Heart right ventricle (tissue), 16 donors: ENCODE data around the gene CDC45. TPM values are rescaled to one million over a fixed set of nuclear protein-coding genes. Genes with fewer than 3 reads are reported as not detected.

Experiments
- ATAC-seq, 8 donors: fragments of 200-7000 bp; cut with Tn5 transposase; one replicate each; pipeline ENCODE4 v1.9.1; 2020; ENCODE audit warnings: mild to moderate bottlenecking in 8 of 8, moderate library complexity in 8 of 8, moderate number of reproducible peaks in 1 of 8
- DNase-seq, 2 donors: peaks; one replicate each; pipeline ENCODE4 v3.0.0-alpha.2; 2020
- H3K27ac ChIP-seq, 10 donors: fragments of 200-600 bp; sonication (generic) in 2 of 10; one replicate each; pipeline versions ENCODE4 v1.5.0 to v1.8.0; 2020 to 2022; ENCODE audit warnings: mild to moderate bottlenecking in 3 of 10
- H3K27me3 ChIP-seq, 7 donors: fragments of 200-600 bp; one replicate each; pipeline ENCODE4 v1.8.0; 2021 to 2022; ENCODE audit warnings: mild to moderate bottlenecking in 2 of 7
- H3K36me3 ChIP-seq, 9 donors: fragments of 200-600 bp; sonication (generic) in 1 of 9; one replicate each; pipeline versions ENCODE4 v1.5.0 to v1.8.0; 2020 to 2022; ENCODE audit warnings: mild to moderate bottlenecking in 2 of 9
- H3K4me1 ChIP-seq, 9 donors: fragments of 200-600 bp; sonication (generic) in 1 of 9; one replicate each; pipeline versions ENCODE4 v1.5.0 to v1.8.0; 2020 to 2022; ENCODE audit warnings: mild to moderate bottlenecking in 4 of 9
- H3K4me3 ChIP-seq, 10 donors: fragments of 200-600 bp; sonication (generic) in 2 of 10; one replicate each; pipeline versions ENCODE4 v1.5.0 to v1.8.0; 2020 to 2022; ENCODE audit warnings: mild to moderate bottlenecking in 7 of 10, moderate library complexity in 2 of 10
- H3K9me3 ChIP-seq, 11 donors: fragments of 200-600 bp in 10 of 11; sonication (generic) in 2 of 11; one replicate each; pipeline versions ENCODE4 v1.5.0 to v1.8.0; 2013 to 2022; ENCODE audit warnings: mild to moderate bottlenecking in 2 of 11, control low read depth in 1 of 11, moderate library complexity in 1 of 11
- WGBS, 2 donors: extraction: QIAGEN DNeasy Blood & Tissue Kit; methylation state at CpG; one replicate each; pipeline ENCODE4 v1.1.7; 2013; ENCODE audit warnings: inconsistent platforms in 1 of 2; 5-methylcytosine and 5-hydroxymethylcytosine counted together
- intact Hi-C, 10 donors: fragments of 100-400 bp; cut with DNase I; formaldehyde crosslinking; loops; one replicate each; pipeline versions ENCODE4 v1.11.1 to v1.14.2; 2022
- polyA plus RNA-seq, 2 donors: library from polyadenylated mRNA; stranded (reverse); fragments of 200-250 nt; gene quantifications; one replicate each; pipeline ENCODE4 v1.2.3, GENCODE V29; 2013
- total RNA-seq, 10 donors: library from RNA; stranded (reverse); fragmentation: NEBNext Ultra II Directional in 3 of 10; extraction: Animal tissue kit (Norgen Biotek cat#: 25700) in 3 of 10; gene quantifications; one replicate each; pipeline versions ENCODE4 v1.2.1 to v1.2.4, GENCODE V29; 2021 to 2023
- TF ChIP-seq, protein P1 (sequence below), 9 donors: fragments of 200-600 bp; sonication (generic) in 2 of 9; IDR thresholded peaks; one replicate each; pipeline versions ENCODE4 v1.5.0 to v1.8.0; 2021 to 2022; ENCODE audit warnings: antibody characterized with exemption in 9 of 9, mild to moderate bottlenecking in 5 of 9, moderate library complexity in 1 of 9
- donor health status: Arrhythmogenic right ventricular cardiomyopathy.
- donor health status: ischemic (EF 13 %, LVEDD 7.1; RV severe dilation, severe dysfunction).
- donor health status: healthy with polysubstance abuse.
- donor health status: DM: no; HTN: yes; CAD: no.
- donor health status: DM: no; HTN: no; CAD: no.
- donor health status: ischemic (EF 25% LVEDD 6.9; RV normal size, moderate dysfunction).
- donor health status: ischemic (EF 25% LVEDD 5.7; RV mildly dilated, moderate dysfunction).
- donor health status: healthy.
- donor health status: DM: yes; HTN: yes; CAD: no.
- donor health status: Ischemic cardiomyopathy.
- donor health status: ischemic (EF 35%, LVEDD 5.7; RV mildly dilated, moderate dysfunction).
- donor health status: nonischemic (EF 11% LVEDD 7.7; RV severe dilation, severe dysfunction).
- donor health status: DM: yes; HTN: yes; CAD: no.
- donor health status: PGD.
- donor health status: ischemic (EF 29% LVEDD 5.4; RV normal size, mild dysfunction).
- donor health status: nonischemic (EF 23%, LVEDD 6.1; RV moderate dilation, normal function).

Gene CDC45
- total and polyA plus RNA-seq, 12 donors, result 0.15 to 3.4 (median 0.57) TPM; not detected in 4

DNA sequence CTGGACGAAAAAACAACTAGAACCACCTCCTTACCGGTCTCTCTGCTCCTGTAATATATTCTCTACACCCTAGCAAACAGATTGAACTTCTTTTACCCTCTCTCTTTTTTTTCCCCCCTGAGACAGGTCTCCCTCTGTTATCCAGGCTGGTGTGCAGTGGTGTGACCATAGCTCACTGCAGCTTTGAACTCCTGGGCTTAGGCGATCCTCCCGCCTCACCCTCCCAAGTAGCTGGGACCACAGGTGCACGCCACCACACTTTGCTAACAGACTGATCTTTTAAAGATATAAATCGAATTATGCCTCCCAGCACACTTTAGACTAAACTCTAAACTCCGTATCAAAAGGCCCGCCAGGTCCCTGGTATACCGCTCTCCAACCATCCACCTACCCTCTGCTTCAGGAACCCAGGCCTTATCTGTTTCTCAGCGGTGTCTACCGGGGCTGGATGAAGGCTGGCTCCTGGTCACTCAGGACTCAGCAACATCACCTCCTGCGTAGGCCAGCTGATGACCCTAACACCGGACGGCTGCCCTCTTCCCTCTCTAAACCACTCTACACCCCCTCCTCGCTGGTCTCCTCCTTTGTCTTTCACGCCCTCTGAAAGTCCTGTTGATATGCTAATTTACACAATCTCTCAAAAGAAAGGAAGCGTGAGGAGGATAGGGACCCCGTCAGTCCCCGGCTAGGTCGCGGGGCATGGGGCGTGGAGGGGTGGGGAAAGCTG is 33.0 kb upstream of the CDC45 start:
- WGBS, 2 donors, result 22 to 23% methylated on average over 22 of the region's 22 CpGs
- Histone ChIP-seq H3K27me3 (no peaks in the 10 kb centered on the region), H3K27ac (peak overlapping the region; percentile 87 to 97 (median 93)), H3K36me3 (peaks cover 0 to 59% (median 0%) of the 10 kb centered on the region in 9 donors), H3K4me3 (peak overlapping the region; percentile 64 to 97 (median 91)), H3K4me1 (peaks cover 20 to 56% (median 37%) of the 10 kb centered on the region in 9 donors), H3K9me3 (no peaks in the 10 kb centered on the region)
- no peak for DNase-seq
- intact Hi-C loops, result loop anchor here in 4 of 10 donors (1.0 to 10.0 kb wide), 5 partner anchors 14 to 154 kb away; partner anchors contain the start of genes CLTCL1 (in 2 of the 4), MRPL40 (in 2 of the 4), CDC45 (in 1 of the 4) and UFD1 (in 1 of the 4)
- peak in 7 of 8 donors; percentile 1 to 22 (median 6) for ATAC-seq
- TF ChIP-seq, protein P1, sequence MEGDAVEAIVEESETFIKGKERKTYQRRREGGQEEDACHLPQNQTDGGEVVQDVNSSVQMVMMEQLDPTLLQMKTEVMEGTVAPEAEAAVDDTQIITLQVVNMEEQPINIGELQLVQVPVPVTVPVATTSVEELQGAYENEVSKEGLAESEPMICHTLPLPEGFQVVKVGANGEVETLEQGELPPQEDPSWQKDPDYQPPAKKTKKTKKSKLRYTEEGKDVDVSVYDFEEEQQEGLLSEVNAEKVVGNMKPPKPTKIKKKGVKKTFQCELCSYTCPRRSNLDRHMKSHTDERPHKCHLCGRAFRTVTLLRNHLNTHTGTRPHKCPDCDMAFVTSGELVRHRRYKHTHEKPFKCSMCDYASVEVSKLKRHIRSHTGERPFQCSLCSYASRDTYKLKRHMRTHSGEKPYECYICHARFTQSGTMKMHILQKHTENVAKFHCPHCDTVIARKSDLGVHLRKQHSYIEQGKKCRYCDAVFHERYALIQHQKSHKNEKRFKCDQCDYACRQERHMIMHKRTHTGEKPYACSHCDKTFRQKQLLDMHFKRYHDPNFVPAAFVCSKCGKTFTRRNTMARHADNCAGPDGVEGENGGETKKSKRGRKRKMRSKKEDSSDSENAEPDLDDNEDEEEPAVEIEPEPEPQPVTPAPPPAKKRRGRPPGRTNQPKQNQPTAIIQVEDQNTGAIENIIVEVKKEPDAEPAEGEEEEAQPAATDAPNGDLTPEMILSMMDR (IDR thresholded peaks at IDR 0.05), result no peak

DNA sequence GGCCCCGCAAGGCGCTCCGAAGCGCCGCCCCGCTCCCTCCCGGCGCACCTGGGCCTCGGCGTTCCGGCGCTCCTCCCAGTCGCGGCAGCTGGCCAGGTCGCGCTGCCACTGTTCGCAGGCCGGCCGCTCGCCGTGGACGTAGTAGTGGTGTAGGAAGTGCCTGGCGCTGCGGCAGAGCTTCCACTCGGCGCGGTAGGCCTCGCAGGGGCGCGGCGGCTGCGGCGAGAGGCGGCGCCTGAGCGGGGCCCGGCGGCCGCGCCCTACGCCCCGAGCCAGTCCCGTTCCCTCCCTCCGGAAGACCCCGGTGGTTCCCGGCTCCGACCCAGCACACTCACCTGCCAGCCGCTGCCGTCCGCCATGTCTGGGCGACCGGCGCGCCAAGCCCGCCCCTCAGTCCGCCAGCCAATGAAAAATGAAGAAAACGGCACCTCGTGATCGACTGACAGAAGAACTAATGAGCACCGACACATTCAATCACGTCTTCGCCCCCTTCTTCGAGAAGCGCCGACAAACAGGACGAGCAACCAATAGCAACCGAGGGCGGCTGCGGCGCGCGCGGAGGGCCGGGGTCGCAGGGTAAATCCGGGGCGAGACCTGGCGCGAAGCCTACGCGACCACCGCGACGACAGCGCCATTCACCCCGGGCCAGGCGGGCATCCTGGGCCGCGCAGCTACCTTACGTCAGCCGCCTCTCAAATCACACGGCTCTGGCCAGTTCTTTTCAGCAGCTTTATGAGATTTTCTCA is 32.2 kb upstream of the CDC45 start, which contains the start of gene C22orf39:
TSS of gene C22orf39 (minus strand) at position 382 of the 746 bp plus-strand sequence. CDS start at position 359, 23 bp downstream.
- Histone ChIP-seq H3K4me1 (peaks cover 20 to 52% (median 37%) of the 10 kb centered on the region in 9 donors), H3K36me3 (peaks cover 0 to 59% (median 4%) of the 10 kb centered on the region in 9 donors), H3K4me3 (peak within 1 kb of the TSS; percentile 64 to 97 (median 91)), H3K27ac (peak within 1 kb of the TSS; percentile 87 to 97 (median 93)), H3K9me3 (no peaks in the 10 kb centered on the region), H3K27me3 (no peaks in the 10 kb centered on the region)
- peak; percentile 86 to 95 for DNase-seq
- 0% methylated on average over 90 to 92 of the region's 92 CpGs for WGBS, 2 donors
- intact Hi-C loops, result loop anchor here in 4 of 10 donors (1.0 to 10.0 kb wide), 5 partner anchors 15 to 155 kb away; partner anchors contain the start of genes CLTCL1 (in 2 of the 4), MRPL40 (in 2 of the 4), CDC45 (in 1 of the 4) and UFD1 (in 1 of the 4)
- ATAC-seq, result peak; percentile 92 to 97 (median 96)
- TF ChIP-seq, protein P1 (IDR thresholded peaks at IDR 0.05), result no peak

DNA sequence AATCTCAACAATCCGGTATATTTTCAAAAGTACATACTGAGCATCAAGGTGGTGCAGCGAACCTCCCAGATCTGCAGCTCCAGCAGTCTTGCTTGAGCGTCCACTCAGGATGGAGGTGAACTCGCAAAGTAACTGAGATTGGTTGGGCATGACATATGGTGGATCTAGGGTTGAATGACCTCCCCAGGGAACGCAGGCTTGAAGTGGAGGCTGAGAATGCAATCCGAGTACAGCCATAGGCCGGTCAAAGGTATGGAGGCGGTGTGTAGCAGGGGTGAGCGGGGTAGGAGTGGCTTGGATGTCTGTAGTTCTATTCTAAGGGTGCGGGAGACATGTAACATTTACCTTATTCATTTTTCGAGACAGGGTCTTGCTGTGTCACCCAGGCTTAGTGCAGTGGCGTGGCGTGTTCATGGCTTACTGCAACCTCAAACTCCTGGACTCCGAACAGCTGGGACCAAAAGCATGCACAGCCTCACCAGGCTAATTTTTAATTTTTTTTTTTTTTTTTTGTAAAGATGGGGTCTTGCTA is 31.6 kb upstream of the CDC45 start:
- Histone ChIP-seq H3K4me3 (peak overlapping the region; percentile 64 to 97 (median 91)), H3K9me3 (no peaks in the 10 kb centered on the region), H3K27me3 (no peaks in the 10 kb centered on the region), H3K36me3 (peaks cover 0 to 59% (median 10%) of the 10 kb centered on the region in 9 donors), H3K27ac (peak overlapping the region; percentile 87 to 97 (median 93)), H3K4me1 (peaks cover 20 to 47% (median 37%) of the 10 kb centered on the region in 9 donors)
- TF ChIP-seq, protein P1 (IDR thresholded peaks at IDR 0.05), result no peak
- WGBS, 2 donors, result 13 to 16% methylated on average over 14 of the region's 14 CpGs
- ATAC-seq (peak; percentile 12 to 69 (median 46)), DNase-seq (peak in 1 of 2 donors; percentile 27)
- intact Hi-C loops, result loop anchor here in 2 of 10 donors (5.0 to 10.0 kb wide), 2 partner anchors 153 to 156 kb away; partner anchors contain the start of gene CLTCL1 (in 2 of the 2)
